MM.1S (cell line): Measurements from ENCODE around the gene LIF.

ENCODE experiments used
- CTCF ChIP-seq: fragments of 300-600 bp; sonication (generic); IDR thresholded peaks from 2 replicates; pipeline ENCODE4 v1.5.1; 2016; ENCODE audit warnings: antibody characterized with exemption, low read length, mixed read lengths
- EZH2 ChIP-seq: fragments of 300-600 bp; sonication (generic); optimal IDR thresholded peaks from 2 replicates; pipeline ENCODE3; 2017; ENCODE audit warnings: low read depth, mild to moderate bottlenecking, antibody characterized with exemption, low read length, mixed read lengths
- EZH2phosphoT487 ChIP-seq: fragments of 300-600 bp; sonication (generic); IDR thresholded peaks from 2 replicates; pipeline ENCODE4 v1.6.1; 2018; ENCODE audit warnings: antibody characterized with exemption, low read length

GRCh38 chr22:30219668-30220278 is 26.8 kb downstream of the LIF start:
- TF ChIP-seq CTCF (no peak), EZH2phosphoT487 (no peak), EZH2 (no peak)
